ENCODE data around the gene PLEKHF1. TPM values are rescaled to one million over a fixed set of nuclear protein-coding genes. Genes with fewer than 3 reads are reported as not detected.

Gene PLEKHF1
- total RNA-seq, 6 experiments from 2014 or later, result 1.4 to 2.8 (median 2.6) TPM

GRCh38 chr19:29702161-29702962 is 37.1 kb downstream of the PLEKHF1 start:
- Mint-ChIP-seq H3K9me3 (no peaks in the 10 kb centered on the region), H3K4me3 (no peak overlapping the region), H3K36me3 (ENCODE audit: low read depth) (peaks cover 7% of the 10 kb centered on the region; the same call in 1 of the 2 replicates), H3K4me1 (ENCODE audit: low read depth) (no peaks in the 10 kb centered on the region), H3K27me3 (ENCODE audit: insufficient read depth) (peaks cover 3% of the 10 kb centered on the region; the same call in 1 of the 2 replicates), H3K27ac (no peak overlapping the region)
- TF ChIP-seq CTCF (IDR thresholded peaks at IDR 0.05), result no peak
- no peak for DNase-seq

GRCh38 chr19:29702963-29703320 is 37.7 kb downstream of the PLEKHF1 start:
- Mint-ChIP-seq H3K36me3 (ENCODE audit: low read depth) (peaks cover 7% of the 10 kb centered on the region; the same call in 1 of the 2 replicates), H3K9me3 (no peaks in the 10 kb centered on the region), H3K27ac (no peak overlapping the region), H3K4me1 (ENCODE audit: low read depth) (no peaks in the 10 kb centered on the region), H3K4me3 (no peak overlapping the region), H3K27me3 (ENCODE audit: insufficient read depth) (peaks cover 3% of the 10 kb centered on the region; the same call in 1 of the 2 replicates)
- no peak for DNase-seq
- TF ChIP-seq CTCF (IDR thresholded peaks at IDR 0.05), result no peak

- H3K27ac Mint-ChIP-seq, result no peak overlapping the region
- no peak for TF ChIP-seq CTCF (IDR thresholded peaks at IDR 0.05)
- H3K9me3 Mint-ChIP-seq, result no peaks in the 10 kb centered on the region
- H3K4me3 Mint-ChIP-seq, result no peak overlapping the region
- no peak for DNase-seq
- peaks cover 7% of the 10 kb centered on the region; the same call in 1 of the 2 replicates for H3K36me3 Mint-ChIP-seq (ENCODE audit: low read depth)
- H3K4me1 Mint-ChIP-seq (ENCODE audit: low read depth), result 0 out of 2 replicates have a peak, but pooled peaks cover 5% of the 10 kb centered on the region
- H3K27me3 Mint-ChIP-seq (ENCODE audit: insufficient read depth), result peaks cover 3% of the 10 kb centered on the region; the same call in 1 of the 2 replicates
Observed at GRCh38 chr19:29704562-29705558, 39.6 kb downstream of the PLEKHF1 start.

GRCh38 chr19:29705706-29706105 is 40.4 kb downstream of the PLEKHF1 start:
- Mint-ChIP-seq H3K9me3 (no peaks in the 10 kb centered on the region), H3K27me3 (ENCODE audit: insufficient read depth) (peaks cover 1% of the 10 kb centered on the region; the same call in 1 of the 2 replicates)

More at GRCh38 chr19:29705706-29706105, 40.4 kb downstream of the PLEKHF1 start:
- H3K27ac Mint-ChIP-seq, result no peak overlapping the region
- 0 out of 2 replicates have a peak, but pooled peaks cover 5% of the 10 kb centered on the region for H3K4me1 Mint-ChIP-seq (ENCODE audit: low read depth)
- no peak overlapping the region for H3K4me3 Mint-ChIP-seq
- peaks cover 7% of the 10 kb centered on the region; the same call in 1 of the 2 replicates for H3K36me3 Mint-ChIP-seq (ENCODE audit: low read depth)
- DNase-seq, result no peak
- TF ChIP-seq CTCF (IDR thresholded peaks at IDR 0.05), result no peak
